Body of pancreas (tissue), 4 donors: ENCODE data around the gene ATOSA.

Experiments used
- POLR2A ChIP-seq, 3 donors: fragments of 450-650 bp; IDR thresholded peaks; one replicate each; pipeline ENCODE4 v1.6.1; 2016; ENCODE audit warnings: antibody characterized with exemption in 3 of 3, mild to moderate bottlenecking in 2 of 3
- TF ChIP-seq, protein P1 (sequence below), 7 experiments: fragments of 450-650 bp in 4 of 7; fragments of 200-600 bp in 3 of 7; sonication (generic) in 3 of 7; IDR thresholded peaks; one replicate each; pipeline ENCODE4 v1.5.1; 2016 to 2019; ENCODE audit warnings: antibody characterized with exemption in 7 of 7

DNA sequence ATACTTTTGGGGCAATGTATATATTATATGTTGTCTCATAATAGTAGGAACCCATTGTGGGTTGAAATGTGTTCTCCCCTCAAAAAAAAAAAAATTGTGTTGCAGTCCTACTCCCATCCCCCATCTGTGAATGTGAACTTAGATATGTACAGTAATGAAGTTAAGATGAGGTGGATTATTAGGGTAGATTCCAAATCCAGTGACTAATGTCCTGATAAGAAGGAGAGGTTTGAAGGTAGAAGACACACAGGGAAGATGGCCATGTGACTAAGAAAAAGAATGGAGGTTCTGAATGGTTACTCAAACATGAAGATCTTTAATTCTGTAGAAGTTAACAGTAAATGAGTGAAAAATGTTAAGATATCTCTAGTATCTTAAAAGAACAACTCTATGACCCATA is 3.0 kb upstream of the ATOSA start:
- TF ChIP-seq, protein P1, sequence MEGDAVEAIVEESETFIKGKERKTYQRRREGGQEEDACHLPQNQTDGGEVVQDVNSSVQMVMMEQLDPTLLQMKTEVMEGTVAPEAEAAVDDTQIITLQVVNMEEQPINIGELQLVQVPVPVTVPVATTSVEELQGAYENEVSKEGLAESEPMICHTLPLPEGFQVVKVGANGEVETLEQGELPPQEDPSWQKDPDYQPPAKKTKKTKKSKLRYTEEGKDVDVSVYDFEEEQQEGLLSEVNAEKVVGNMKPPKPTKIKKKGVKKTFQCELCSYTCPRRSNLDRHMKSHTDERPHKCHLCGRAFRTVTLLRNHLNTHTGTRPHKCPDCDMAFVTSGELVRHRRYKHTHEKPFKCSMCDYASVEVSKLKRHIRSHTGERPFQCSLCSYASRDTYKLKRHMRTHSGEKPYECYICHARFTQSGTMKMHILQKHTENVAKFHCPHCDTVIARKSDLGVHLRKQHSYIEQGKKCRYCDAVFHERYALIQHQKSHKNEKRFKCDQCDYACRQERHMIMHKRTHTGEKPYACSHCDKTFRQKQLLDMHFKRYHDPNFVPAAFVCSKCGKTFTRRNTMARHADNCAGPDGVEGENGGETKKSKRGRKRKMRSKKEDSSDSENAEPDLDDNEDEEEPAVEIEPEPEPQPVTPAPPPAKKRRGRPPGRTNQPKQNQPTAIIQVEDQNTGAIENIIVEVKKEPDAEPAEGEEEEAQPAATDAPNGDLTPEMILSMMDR (IDR thresholded peaks at IDR 0.05): no peak
- no peak for TF ChIP-seq POLR2A (IDR thresholded peaks at IDR 0.05)
